MCF 10A (cell line): ENCODE measurements around the gene ACIN1. TPM values are rescaled to one million over a fixed set of nuclear protein-coding genes. Genes with fewer than 3 reads are reported as not detected.
"Not testable (repeated sequence)": the region's sequence is repeated elsewhere in the genome, so short reads cannot be mapped to it uniquely, and the experiment has no call there.

ENCODE experiments used
- BruUV-seq: library from RNA; stranded (reverse); fragments of 400-500 nt; replicated peaks from 2 replicates; lab custom pipeline; 2021; lab: Mats Ljungman, UMichigan
- CTCF ChIA-PET: fragments of 300-600 bp; sonication (Branson Sonifier 250); formaldehyde crosslinking; extraction: SDS; loops from one replicate; lab custom pipeline; 2021; ENCODE audit warnings: antibody characterized with exemption, inconsistent platforms; lab: Yijun Ruan, JAX
- POLR2A ChIA-PET: fragments of 300-600, 350-650 bp; sonication (Branson Sonifier 250); formaldehyde crosslinking; extraction: SDS; loops from one replicate; lab custom pipeline; 2020; ENCODE audit warnings: antibody characterized with exemption, inconsistent platforms; lab: Yijun Ruan, JAX
- DNase-seq: peaks from one replicate; pipeline ENCODE4 v3.0.0-alpha.2; 2018; ENCODE audit not compliant: unreplicated experiment
- H3K27ac Mint-ChIP-seq: one replicate; pipeline ENCODE4 v1.8.0; 2022; ENCODE audit warnings: mild to moderate bottlenecking, low read depth, mixed read lengths; ENCODE audit not compliant: unreplicated experiment
- H3K27me3 Mint-ChIP-seq: one replicate; pipeline ENCODE4 v1.8.0; 2022; ENCODE audit warnings: mixed read lengths; ENCODE audit not compliant: insufficient read depth, unreplicated experiment
- H3K36me3 Mint-ChIP-seq: one replicate; pipeline ENCODE4 v1.8.0; 2022; ENCODE audit warnings: mild to moderate bottlenecking, moderate library complexity, mixed read lengths; ENCODE audit not compliant: insufficient read depth, unreplicated experiment
- H3K4me1 Mint-ChIP-seq: one replicate; pipeline ENCODE4 v1.8.0; 2022; ENCODE audit warnings: mixed read lengths; ENCODE audit not compliant: insufficient read depth, unreplicated experiment
- H3K4me3 Mint-ChIP-seq: one replicate; pipeline ENCODE4 v1.8.0; 2022; ENCODE audit warnings: mild to moderate bottlenecking, moderate library complexity, mixed read lengths; ENCODE audit not compliant: unreplicated experiment
- H3K9me3 Mint-ChIP-seq: one replicate; pipeline ENCODE4 v1.8.0; 2022; ENCODE audit warnings: mixed read lengths; ENCODE audit not compliant: unreplicated experiment
- intact Hi-C: fragments of 100-400 bp; cut with micrococcal nuclease; formaldehyde crosslinking; loops from 2 replicates; pipeline ENCODE4 v1.14.1; 2022
- total RNA-seq: library from RNA; stranded (reverse); gene quantifications from 2 replicates; pipeline ENCODE4 v1.2.3, GENCODE V29; 2022
- TF ChIP-seq, protein P1 (sequence below): fragments of 200-600 bp; IDR thresholded peaks from one replicate; pipeline ENCODE4 v1.8.0; 2022; ENCODE audit warnings: antibody characterized with exemption, mild to moderate bottlenecking; ENCODE audit not compliant: unreplicated experiment

Gene ACIN1
- total RNA-seq, 1 experiment from 2014 or later: 197 TPM

DNA sequence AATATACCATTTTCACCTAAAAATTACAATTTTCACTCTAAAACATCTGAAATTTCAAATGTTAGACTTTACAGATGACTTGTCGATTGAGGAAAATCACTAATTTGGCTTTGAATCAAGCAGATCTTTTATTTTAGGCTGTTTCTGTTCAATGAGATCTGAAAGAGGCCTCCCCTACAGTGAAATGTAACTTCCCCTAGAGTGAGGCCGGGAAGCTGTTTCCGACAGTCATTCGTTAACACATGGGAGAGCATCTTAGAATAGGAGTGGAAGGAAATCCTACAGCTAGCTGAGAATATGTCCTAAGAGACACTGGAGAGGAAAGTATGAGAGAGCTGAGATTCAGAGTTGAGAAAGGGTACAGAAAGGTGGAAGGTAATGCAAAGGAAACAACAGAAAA lies 79.3 kb downstream of the ACIN1 start:
- BruUV-seq: no TSS peak
- no peaks in the 10 kb centered on the region for H3K9me3 Mint-ChIP-seq
- intact Hi-C loops: no loop called here
- no peaks in the 10 kb centered on the region for H3K27me3 Mint-ChIP-seq
- H3K4me3 Mint-ChIP-seq: no peak overlapping the region
- POLR2A ChIA-PET: interaction anchor here (2.0 kb wide), 1 partner anchor 9 kb away, joined by 10 read pairs; no protein-coding TSS in a partner anchor
- CTCF ChIA-PET: interaction anchor here (0.7 to 3.6 kb wide), 4 partner anchors 20 to 56 kb away, joined by 3 to 25 read pairs (median 4); no protein-coding TSS in a partner anchor
- TF ChIP-seq, protein P1, sequence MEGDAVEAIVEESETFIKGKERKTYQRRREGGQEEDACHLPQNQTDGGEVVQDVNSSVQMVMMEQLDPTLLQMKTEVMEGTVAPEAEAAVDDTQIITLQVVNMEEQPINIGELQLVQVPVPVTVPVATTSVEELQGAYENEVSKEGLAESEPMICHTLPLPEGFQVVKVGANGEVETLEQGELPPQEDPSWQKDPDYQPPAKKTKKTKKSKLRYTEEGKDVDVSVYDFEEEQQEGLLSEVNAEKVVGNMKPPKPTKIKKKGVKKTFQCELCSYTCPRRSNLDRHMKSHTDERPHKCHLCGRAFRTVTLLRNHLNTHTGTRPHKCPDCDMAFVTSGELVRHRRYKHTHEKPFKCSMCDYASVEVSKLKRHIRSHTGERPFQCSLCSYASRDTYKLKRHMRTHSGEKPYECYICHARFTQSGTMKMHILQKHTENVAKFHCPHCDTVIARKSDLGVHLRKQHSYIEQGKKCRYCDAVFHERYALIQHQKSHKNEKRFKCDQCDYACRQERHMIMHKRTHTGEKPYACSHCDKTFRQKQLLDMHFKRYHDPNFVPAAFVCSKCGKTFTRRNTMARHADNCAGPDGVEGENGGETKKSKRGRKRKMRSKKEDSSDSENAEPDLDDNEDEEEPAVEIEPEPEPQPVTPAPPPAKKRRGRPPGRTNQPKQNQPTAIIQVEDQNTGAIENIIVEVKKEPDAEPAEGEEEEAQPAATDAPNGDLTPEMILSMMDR: no peak
- H3K4me1 Mint-ChIP-seq: peaks cover 6% of the 10 kb centered on the region
- no peak for DNase-seq
- no peaks in the 10 kb centered on the region for H3K36me3 Mint-ChIP-seq
- H3K27ac Mint-ChIP-seq: no peak overlapping the region

DNA sequence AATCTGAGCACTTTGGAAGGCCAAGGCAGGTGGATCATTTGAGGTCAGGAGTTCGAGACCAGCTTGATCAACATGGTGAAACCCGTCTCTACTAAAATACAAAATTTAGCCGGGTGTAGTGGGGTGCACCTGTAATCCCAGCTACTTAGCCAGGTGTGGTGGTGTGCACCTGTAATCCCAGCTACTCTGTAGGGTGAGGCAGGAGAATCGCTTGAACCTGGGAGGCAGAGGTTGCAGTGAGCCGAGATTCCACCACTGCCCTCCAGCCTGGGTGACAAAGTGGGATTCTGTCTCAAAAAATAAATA lies 81.2 kb downstream of the ACIN1 start:
- BruUV-seq, H3K27me3 Mint-ChIP-seq, H3K27ac Mint-ChIP-seq, H3K4me3 Mint-ChIP-seq, intact Hi-C loops, DNase-seq, H3K36me3 Mint-ChIP-seq, H3K9me3 Mint-ChIP-seq: not testable (repeated sequence)
- H3K4me1 Mint-ChIP-seq: peaks cover 16% of the 10 kb centered on the region
- CTCF ChIA-PET: interaction anchor here (1.1 to 1.5 kb wide), 2 partner anchors 20 kb away, joined by 3 to 4 read pairs; no protein-coding TSS in a partner anchor
- POLR2A ChIA-PET: interaction anchor here (1.2 kb wide), 1 partner anchor 20 kb away, joined by 3 read pairs; no protein-coding TSS in a partner anchor

- Mint-ChIP-seq H3K27ac (no peak overlapping the region), H3K9me3 (no peaks in the 10 kb centered on the region), H3K27me3 (no peaks in the 10 kb centered on the region), H3K4me3 (no peak overlapping the region), H3K36me3 (no peaks in the 10 kb centered on the region), H3K4me1 (peaks cover 21% of the 10 kb centered on the region)
- ChIA-PET CTCF (interaction anchor here (1.0 to 1.1 kb wide), 2 partner anchors 18 to 21 kb away, joined by 3 to 4 read pairs; no protein-coding TSS in a partner anchor), POLR2A (interaction anchor here (0.5 to 1.7 kb wide), 5 partner anchors 10 to 117 kb away, joined by 3 to 5 read pairs (median 5); no protein-coding TSS in a partner anchor)
- no TSS peak for BruUV-seq
- TF ChIP-seq, protein P1: no peak
- DNase-seq: no peak
- intact Hi-C loops: no loop called here
These were observed 81.7 kb downstream of the ACIN1 start for GRCh38 chr14:23013054-23013748.

DNA sequence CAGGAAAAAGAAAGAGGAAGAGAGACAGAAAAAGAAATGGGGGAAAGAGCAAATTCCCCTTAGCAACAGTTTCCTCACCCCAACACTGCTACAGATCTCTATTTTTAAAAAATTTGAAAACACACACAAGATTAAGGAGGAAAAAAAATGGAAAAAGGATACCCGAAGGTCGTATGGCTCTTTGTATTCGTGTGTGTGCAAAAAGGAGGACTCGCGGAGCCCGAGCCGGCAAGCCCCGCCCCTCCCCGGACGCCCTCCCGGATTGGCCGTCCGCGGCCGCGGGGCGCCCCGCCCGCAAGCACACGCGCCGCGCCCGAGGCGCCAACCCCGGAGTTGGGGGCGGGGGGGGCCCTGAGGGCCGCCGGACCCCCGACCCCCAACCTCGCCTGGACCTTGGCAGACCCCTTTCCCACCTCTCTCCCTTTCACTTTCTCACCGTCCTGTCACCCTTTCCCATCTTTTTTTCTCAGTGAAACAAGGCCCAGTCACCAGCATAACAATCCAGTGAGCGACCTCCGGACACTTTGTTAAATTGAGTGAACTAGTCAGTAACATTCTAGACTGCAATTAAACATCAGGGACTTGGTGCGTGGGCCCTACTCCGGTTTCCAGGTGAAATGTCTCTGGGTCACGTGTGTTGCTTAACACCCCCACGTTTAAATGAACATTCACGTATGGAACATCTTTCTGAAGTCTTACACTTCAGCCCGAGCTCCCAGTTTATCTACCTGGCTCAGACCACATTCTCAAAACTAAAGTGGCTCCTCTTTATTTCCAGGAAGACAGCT lies 84.8 kb downstream of the ACIN1 start, which contains the start of gene C14orf93:
Gene C14orf93, minus strand, starts transcription at position 205 of the 788 bp plus-strand sequence. CDS start 11,120 bp downstream, outside the sequence.
- Mint-ChIP-seq H3K27me3 (no peaks in the 10 kb centered on the region), H3K4me1 (peaks cover 34% of the 10 kb centered on the region), H3K36me3 (no peaks in the 10 kb centered on the region), H3K27ac (peak within 1 kb of the TSS; percentile 91), H3K9me3 (no peaks in the 10 kb centered on the region), H3K4me3 (peak within 1 kb of the TSS; percentile 79)
- BruUV-seq: no TSS peak
- peak; percentile 61 for DNase-seq
- ChIA-PET CTCF (interaction anchor here (0.6 to 2.4 kb wide), 6 partner anchors 15 to 72 kb away, joined by 3 to 18 read pairs (median 6); no protein-coding TSS in a partner anchor), POLR2A (interaction anchor here (0.9 to 1.1 kb wide), 4 partner anchors 11 to 32 kb away, joined by 3 to 5 read pairs (median 4); partner anchors contain the start of genes AJUBA and PSMB5)
- TF ChIP-seq, protein P1: no peak
- intact Hi-C loops: no loop called here
